Keratinocyte (primary cell): ENCODE data around the gene EFNA1.

Source experiments
- CTCF ChIP-seq, 3 experiments: IDR thresholded peaks in 1 of 3; conservative IDR thresholded peaks in 1 of 3; optimal IDR thresholded peaks in 1 of 3; 2 replicates in 2 of 3; 3 replicates in 1 of 3; pipeline versions ENCODE3 to v1.5.1; 2011; ENCODE audit warnings: low read length in 3 of 3, mild to moderate bottlenecking in 3 of 3, moderate library complexity in 2 of 3, control low read depth in 1 of 3, inconsistent platforms in 1 of 3; ENCODE audit not compliant: insufficient read depth in 2 of 3; ENCODE audit errors: extremely low read depth in 1 of 3
- EZH2 ChIP-seq: IDR thresholded peaks from one replicate; pipeline ENCODE4 v1.6.1; 2012; ENCODE audit warnings: inconsistent platforms, mild to moderate bottlenecking, low read length, moderate library complexity

GRCh38 chr1:155082301-155083051 is 45.2 kb upstream of the EFNA1 start:
- no peak for TF ChIP-seq CTCF (optimal IDR thresholded peaks at IDR 0.05 in 1 of 3, IDR thresholded peaks at IDR 0.05 in 1 of 3, conservative IDR thresholded peaks at IDR 0.05 in 1 of 3; ENCODE audit: extremely low read depth in 1 of 3, insufficient read depth in 2 of 3, low read length in 3 of 3)
- TF ChIP-seq EZH2, result peak; percentile 79
